Heart left ventricle (tissue), 13 donors: Measurements from ENCODE around the gene TRPM8.

Experiments used
- POLR2A ChIP-seq, 2 donors: fragments of 450-650 bp; IDR thresholded peaks; one replicate each; pipeline ENCODE4 v1.6.1; 2017; ENCODE audit warnings: antibody characterized with exemption in 2 of 2, mild to moderate bottlenecking in 2 of 2, moderate library complexity in 2 of 2
- TF ChIP-seq, protein P1 (sequence below), 12 donors: fragments of 200-600 bp; sonication (generic) in 4 of 12; IDR thresholded peaks; one replicate each; pipeline versions ENCODE4 v1.5.0 to v1.8.0; 2018 to 2022; ENCODE audit warnings: antibody characterized with exemption in 12 of 12, mild to moderate bottlenecking in 5 of 12
- donor health status: ischemic (EF 13 %, LVEDD 7.1; RV severe dilation, severe dysfunction).
- donor health status: DM: no; HTN: yes; CAD: no.
- donor health status: DM: no; HTN: no; CAD: no.
- donor health status: ischemic (EF 25% LVEDD 6.9; RV normal size, moderate dysfunction).
- donor health status: ischemic (EF 25% LVEDD 5.7; RV mildly dilated, moderate dysfunction).
- donor health status: ischemic (EF 35%, LVEDD 5.7; RV mildly dilated, moderate dysfunction).
- donor health status: nonischemic (EF 11% LVEDD 7.7; RV severe dilation, severe dysfunction).
- donor health status: DM: yes; HTN: yes; CAD: no.
- donor health status: PGD.
- donor health status: ischemic (EF 29% LVEDD 5.4; RV normal size, mild dysfunction).
- donor health status: nonischemic (EF 23%, LVEDD 6.1; RV moderate dilation, normal function).

GRCh38 chr2:233944269-233944668, 27.1 kb downstream of the TRPM8 start:
- TF ChIP-seq, protein P1, sequence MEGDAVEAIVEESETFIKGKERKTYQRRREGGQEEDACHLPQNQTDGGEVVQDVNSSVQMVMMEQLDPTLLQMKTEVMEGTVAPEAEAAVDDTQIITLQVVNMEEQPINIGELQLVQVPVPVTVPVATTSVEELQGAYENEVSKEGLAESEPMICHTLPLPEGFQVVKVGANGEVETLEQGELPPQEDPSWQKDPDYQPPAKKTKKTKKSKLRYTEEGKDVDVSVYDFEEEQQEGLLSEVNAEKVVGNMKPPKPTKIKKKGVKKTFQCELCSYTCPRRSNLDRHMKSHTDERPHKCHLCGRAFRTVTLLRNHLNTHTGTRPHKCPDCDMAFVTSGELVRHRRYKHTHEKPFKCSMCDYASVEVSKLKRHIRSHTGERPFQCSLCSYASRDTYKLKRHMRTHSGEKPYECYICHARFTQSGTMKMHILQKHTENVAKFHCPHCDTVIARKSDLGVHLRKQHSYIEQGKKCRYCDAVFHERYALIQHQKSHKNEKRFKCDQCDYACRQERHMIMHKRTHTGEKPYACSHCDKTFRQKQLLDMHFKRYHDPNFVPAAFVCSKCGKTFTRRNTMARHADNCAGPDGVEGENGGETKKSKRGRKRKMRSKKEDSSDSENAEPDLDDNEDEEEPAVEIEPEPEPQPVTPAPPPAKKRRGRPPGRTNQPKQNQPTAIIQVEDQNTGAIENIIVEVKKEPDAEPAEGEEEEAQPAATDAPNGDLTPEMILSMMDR (IDR thresholded peaks at IDR 0.05), result no peak
- no peak for TF ChIP-seq POLR2A (IDR thresholded peaks at IDR 0.05)
